ENCODE results near the gene SIX6.

DNA sequence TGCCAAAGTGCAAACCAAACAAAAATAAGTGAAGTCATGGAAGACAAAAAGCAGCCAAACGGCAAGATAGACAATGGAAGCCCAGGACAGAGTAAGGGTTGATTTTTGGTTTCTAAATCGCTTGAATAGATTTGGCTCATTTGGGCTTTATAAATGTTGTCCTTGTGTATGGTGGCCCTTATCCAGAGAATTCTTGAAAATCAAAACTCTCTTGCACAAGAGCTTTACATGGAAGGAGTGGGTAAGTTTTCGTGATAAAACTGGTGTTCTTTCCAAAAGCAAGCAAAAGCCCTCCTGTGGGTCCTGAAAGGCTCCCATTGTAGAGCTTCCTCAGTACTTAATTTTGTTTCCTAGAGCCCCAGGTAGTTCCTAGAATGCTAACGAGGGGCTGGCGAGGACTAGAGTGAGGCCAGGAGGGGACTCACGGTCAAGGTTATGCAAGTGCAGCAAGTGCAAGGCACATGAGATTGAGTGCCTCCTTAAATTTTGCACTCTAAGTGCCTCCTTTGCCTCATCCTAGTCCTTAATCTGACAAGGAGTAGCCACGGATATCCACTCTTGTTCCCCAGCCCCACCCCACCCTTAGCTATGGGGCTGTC lies 4.1 kb downstream of the SIX6 start:
- TF ChIP-seq, protein P1, sequence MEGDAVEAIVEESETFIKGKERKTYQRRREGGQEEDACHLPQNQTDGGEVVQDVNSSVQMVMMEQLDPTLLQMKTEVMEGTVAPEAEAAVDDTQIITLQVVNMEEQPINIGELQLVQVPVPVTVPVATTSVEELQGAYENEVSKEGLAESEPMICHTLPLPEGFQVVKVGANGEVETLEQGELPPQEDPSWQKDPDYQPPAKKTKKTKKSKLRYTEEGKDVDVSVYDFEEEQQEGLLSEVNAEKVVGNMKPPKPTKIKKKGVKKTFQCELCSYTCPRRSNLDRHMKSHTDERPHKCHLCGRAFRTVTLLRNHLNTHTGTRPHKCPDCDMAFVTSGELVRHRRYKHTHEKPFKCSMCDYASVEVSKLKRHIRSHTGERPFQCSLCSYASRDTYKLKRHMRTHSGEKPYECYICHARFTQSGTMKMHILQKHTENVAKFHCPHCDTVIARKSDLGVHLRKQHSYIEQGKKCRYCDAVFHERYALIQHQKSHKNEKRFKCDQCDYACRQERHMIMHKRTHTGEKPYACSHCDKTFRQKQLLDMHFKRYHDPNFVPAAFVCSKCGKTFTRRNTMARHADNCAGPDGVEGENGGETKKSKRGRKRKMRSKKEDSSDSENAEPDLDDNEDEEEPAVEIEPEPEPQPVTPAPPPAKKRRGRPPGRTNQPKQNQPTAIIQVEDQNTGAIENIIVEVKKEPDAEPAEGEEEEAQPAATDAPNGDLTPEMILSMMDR (IDR thresholded peaks at IDR 0.05; ENCODE audit: low read depth, low read length): no peak
- TF ChIP-seq EZH2phosphoT487 (IDR thresholded peaks at IDR 0.05; ENCODE audit: low read depth): no peak
